OCI-LY7 (cell line): ENCODE data around the gene CNIH1.

Source experiments
- EZH2phosphoT487 ChIP-seq: fragments of 200-600 bp; sonication (generic); IDR thresholded peaks from 2 replicates; pipeline ENCODE4 v1.6.1; 2018; ENCODE audit warnings: low read depth, borderline replicate concordance, mild to moderate bottlenecking, mixed run types, antibody characterized with exemption, low read length, moderate library complexity, mixed read lengths
- TF ChIP-seq, protein P1 (sequence below): fragments of 200-600 bp; sonication (generic); conservative IDR thresholded peaks from 2 replicates; pipeline ENCODE4 v1.5.1; 2014; ENCODE audit warnings: mild to moderate bottlenecking, antibody characterized with exemption, low read length, moderate library complexity, mixed read lengths

DNA sequence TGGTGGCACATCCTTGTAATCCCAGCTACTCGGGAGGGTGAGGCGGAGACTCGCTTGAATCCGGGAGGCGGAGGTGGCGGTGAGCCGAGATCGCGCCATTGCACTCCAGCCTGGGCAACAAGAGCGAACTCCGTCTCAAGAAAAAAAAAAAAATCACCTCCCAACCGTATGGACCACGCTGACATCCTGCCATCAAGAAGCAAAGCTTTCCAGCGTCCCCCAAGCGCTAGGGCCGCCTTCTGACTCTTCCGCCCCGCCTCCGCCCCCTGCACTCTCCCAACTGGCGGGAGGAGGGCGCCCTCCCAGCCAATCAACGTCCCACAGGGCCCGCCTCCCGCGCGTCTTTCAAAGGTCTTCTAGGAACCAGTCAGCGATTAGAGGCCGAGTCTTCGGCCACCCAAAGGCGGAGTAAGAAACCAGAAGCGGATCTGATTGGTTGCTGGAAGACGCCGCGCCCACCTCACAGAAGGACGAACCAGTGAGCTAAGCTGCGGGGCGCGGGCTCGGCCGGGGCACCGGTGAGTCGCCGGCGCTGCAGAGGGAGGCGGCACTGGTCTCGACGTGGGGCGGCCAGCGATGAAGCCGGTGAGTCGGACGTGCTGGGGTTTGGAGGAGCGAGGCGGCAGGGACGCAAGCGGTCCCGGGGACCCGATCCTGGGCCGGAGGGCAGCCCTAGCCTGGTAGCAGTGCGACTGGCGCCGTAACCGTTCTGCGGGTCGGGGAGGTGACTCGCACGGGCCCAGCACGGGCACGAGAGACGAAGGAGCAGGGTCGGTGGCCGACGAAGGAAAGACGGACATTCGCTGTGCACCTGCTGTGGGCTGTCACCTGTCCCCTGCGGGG lies 44.5 kb downstream of the CNIH1 start, which contains the start of gene CDKN3:
- no peak for TF ChIP-seq EZH2phosphoT487
- TF ChIP-seq, protein P1, sequence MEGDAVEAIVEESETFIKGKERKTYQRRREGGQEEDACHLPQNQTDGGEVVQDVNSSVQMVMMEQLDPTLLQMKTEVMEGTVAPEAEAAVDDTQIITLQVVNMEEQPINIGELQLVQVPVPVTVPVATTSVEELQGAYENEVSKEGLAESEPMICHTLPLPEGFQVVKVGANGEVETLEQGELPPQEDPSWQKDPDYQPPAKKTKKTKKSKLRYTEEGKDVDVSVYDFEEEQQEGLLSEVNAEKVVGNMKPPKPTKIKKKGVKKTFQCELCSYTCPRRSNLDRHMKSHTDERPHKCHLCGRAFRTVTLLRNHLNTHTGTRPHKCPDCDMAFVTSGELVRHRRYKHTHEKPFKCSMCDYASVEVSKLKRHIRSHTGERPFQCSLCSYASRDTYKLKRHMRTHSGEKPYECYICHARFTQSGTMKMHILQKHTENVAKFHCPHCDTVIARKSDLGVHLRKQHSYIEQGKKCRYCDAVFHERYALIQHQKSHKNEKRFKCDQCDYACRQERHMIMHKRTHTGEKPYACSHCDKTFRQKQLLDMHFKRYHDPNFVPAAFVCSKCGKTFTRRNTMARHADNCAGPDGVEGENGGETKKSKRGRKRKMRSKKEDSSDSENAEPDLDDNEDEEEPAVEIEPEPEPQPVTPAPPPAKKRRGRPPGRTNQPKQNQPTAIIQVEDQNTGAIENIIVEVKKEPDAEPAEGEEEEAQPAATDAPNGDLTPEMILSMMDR, result peak; percentile 58
